GM12872 (cell line): Measurements from ENCODE around the gene DLG2.

Experiments
- TF ChIP-seq, protein P1 (sequence below): IDR thresholded peaks from 3 replicates; pipeline ENCODE4 v1.5.1; 2011; ENCODE audit warnings: low read depth, mild to moderate bottlenecking, low read length, moderate library complexity; ENCODE audit not compliant: insufficient read depth

Gene DLG2

DNA sequence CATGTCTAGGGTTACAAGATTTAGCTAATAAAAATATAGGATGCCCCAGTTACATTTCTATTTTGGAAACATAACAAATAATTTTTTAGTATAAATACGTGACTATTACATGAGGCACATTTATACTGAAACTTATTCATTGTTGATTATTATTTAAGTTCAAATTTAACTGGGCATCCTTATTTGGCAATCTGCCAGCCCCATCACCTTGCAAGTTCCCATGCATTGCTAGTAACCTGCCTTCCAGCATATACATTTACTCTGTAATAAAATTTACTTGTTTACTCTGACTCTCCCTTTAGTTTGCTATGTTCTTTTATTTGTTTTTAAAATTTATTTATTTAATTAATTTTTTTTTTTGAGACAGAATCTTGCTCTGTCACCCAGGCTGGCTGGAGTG, 1686.1 kb downstream of the DLG2 start:
- TF ChIP-seq, protein P1, sequence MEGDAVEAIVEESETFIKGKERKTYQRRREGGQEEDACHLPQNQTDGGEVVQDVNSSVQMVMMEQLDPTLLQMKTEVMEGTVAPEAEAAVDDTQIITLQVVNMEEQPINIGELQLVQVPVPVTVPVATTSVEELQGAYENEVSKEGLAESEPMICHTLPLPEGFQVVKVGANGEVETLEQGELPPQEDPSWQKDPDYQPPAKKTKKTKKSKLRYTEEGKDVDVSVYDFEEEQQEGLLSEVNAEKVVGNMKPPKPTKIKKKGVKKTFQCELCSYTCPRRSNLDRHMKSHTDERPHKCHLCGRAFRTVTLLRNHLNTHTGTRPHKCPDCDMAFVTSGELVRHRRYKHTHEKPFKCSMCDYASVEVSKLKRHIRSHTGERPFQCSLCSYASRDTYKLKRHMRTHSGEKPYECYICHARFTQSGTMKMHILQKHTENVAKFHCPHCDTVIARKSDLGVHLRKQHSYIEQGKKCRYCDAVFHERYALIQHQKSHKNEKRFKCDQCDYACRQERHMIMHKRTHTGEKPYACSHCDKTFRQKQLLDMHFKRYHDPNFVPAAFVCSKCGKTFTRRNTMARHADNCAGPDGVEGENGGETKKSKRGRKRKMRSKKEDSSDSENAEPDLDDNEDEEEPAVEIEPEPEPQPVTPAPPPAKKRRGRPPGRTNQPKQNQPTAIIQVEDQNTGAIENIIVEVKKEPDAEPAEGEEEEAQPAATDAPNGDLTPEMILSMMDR = no peak

DNA sequence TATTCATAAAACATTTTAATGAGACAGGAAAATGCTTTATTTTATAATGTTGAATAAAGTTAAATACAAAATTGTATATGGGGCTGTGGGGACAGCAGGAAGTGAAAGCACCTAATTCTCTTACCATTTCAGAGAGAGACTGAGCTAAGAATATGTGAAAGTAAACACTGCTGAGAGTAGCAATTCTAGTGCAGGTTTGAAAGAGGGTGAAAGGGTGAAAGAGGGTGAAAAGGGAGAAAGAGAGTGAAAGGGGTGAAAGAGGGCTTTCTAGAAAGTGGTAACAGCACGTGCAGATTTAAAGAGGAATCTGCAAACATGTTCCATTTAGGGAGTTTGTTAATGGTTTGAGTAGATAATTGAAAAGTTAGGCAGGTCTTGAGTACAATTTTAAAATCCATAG, 1689.0 kb downstream of the DLG2 start:
- TF ChIP-seq, protein P1 = no peak

DNA sequence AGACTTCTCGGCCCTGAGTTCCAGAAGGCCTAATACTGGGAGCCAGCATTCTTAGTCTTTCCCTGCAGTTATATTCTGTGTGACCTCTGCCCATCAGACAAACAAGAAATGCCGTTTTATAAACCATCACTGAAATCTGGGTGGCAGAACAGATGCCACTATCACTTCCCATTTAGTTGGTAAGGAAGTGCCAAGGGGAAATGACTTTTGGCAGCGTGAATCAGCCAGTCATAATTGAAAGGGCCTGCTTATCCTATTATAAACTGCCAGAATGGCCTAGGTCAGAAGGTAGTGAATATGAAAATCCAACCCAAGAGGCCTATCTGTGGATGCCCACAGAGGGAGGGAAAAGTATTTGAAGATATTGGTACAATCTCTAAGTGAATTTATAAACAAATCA, 1694.1 kb downstream of the DLG2 start:
- TF ChIP-seq, protein P1 = no peak

DNA sequence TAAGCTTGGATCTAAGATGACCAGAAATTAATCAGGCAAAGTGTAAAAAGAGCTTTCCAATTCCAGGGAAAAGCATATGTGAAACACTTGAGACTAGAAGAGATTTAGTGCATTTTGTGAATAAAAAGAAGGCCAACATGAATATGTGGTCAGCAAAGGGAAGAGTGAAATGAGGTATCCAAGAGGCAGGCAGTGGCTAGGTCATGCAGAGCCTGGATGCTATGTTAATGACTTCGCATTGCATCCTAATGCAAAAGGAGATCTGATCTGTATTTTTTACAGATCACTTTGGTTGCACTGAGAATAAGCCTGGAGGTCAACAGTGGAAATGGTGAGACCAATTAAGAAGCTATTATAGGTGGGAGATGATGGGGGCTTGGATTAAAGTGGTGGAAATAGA, 1699.7 kb downstream of the DLG2 start:
- TF ChIP-seq, protein P1 = no peak

DNA sequence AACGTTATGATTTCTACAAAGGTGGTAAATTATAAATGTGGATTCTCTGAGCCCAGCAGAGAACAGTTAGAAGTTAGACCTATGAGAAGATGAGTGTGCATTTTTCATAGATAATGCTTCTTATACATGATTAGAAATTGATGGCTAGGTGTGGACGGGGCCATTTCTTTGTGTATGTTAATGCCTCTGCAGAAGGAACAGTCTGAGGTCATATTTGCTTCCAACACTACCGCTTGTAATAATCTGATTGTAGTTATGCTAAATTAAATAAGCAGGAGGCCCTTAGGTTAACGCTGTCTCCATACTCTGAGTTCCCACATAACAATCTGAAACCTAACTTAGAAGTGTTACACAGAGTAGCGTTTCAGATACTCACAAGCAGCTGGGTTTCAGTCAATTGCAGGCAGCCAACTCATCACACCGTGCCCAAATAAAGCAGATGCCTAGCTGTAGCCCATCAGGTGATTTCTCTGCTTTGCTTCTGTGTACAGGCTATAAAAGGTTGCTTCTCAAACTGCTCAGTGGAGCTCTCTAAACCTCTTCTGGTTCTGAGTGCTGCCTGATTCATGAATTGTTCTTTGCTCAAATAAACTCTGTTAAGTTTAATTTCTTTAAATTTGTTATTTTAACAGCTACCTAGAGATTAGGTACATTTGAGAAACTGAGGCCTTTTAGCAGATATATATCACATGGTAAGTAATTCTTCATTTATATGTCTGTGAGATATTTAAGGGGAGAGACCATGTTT, 1702.2 kb downstream of the DLG2 start:
- TF ChIP-seq, protein P1 = no peak

DNA sequence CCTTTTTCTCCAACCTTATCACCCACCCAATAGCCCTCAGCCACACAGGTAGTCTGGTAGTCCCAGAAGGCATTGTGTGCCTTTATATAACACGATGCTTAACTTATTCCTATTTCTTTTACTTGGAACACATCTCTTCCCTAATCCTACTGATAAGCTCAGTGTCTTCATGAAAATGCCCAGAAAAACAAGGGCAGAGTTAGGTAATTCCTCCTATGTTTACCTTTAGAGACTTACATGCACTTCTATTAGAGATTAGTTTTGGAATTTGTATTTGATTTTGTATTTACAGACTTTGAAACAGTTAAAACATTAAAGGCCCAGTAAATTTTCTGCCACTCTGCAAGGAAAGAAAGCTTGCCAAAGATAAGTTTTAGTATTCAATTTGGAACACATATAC, 1703.2 kb downstream of the DLG2 start:
- TF ChIP-seq, protein P1 = no peak

DNA sequence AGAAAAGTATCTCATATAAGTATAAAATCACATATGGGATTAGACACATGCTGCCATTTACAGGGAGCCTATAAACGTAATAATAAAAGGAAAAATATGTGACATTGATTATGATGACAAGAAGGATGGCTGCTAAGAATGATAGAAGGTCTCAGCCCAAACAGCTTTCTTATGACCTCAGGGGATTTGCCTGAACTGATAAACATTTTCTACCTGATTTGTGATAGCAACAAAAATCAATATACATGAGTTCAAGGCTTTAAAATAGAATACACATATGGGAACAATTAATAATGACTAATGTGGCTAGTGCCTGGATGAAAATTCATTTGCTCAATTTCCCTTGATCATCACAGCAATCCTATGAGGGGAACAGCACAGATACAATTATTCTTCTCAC, 1704.2 kb downstream of the DLG2 start:
- TF ChIP-seq, protein P1 = no peak
